Immature natural killer cell (primary cell): Measurements from ENCODE around the gene TMEM170A. TPM values are rescaled to one million over a fixed set of nuclear protein-coding genes. Genes with fewer than 3 reads are reported as not detected.

ENCODE experiments used
- DNase-seq, 3 donors: peaks; one replicate each; pipeline ENCODE4 v3.0.0; 2022; ENCODE audit warnings: mixed read lengths in 1 of 3
- H3K27ac Mint-ChIP-seq, 6 donors: one replicate each; pipeline ENCODE4 v1.8.0; 2020; ENCODE audit warnings: mixed read lengths in 6 of 6, mild to moderate bottlenecking in 5 of 6, inconsistent platforms in 4 of 6, moderate library complexity in 3 of 6
- H3K27me3 Mint-ChIP-seq, 3 donors: one replicate each; pipeline ENCODE4 v1.8.0; 2020 to 2021; ENCODE audit warnings: low read depth in 3 of 3, mild to moderate bottlenecking in 3 of 3, mixed read lengths in 3 of 3, moderate library complexity in 3 of 3, inconsistent platforms in 1 of 3
- H3K36me3 Mint-ChIP-seq, 3 donors: one replicate each; pipeline ENCODE4 v1.8.0; 2020; ENCODE audit warnings: mixed read lengths in 3 of 3, inconsistent platforms in 2 of 3, mild to moderate bottlenecking in 2 of 3
- H3K4me1 Mint-ChIP-seq, 2 donors: one replicate each; pipeline ENCODE4 v1.8.0; 2020; ENCODE audit warnings: inconsistent platforms in 2 of 2, mild to moderate bottlenecking in 2 of 2, mixed read lengths in 2 of 2, moderate library complexity in 1 of 2
- H3K4me3 Mint-ChIP-seq, 5 donors: one replicate each; pipeline ENCODE4 v1.8.0; 2020; ENCODE audit warnings: mild to moderate bottlenecking in 5 of 5, mixed read lengths in 5 of 5, inconsistent platforms in 3 of 5, moderate library complexity in 3 of 5
- H3K9me3 Mint-ChIP-seq, 6 donors: one replicate each; pipeline ENCODE4 v1.8.0; 2020; ENCODE audit warnings: mild to moderate bottlenecking in 6 of 6, mixed read lengths in 6 of 6, inconsistent platforms in 4 of 6, moderate library complexity in 3 of 6
- polyA plus RNA-seq, 3 donors: library from polyadenylated mRNA; unstranded; fragments of 300-500 nt; fragmentation: Illumina TruSeq; gene quantifications; one replicate each; pipeline ENCODE4 v1.2.3, GENCODE V29; 2021

The TMEM170A gene
- polyA plus RNA-seq, 3 donors from 2014 or later, result 20.0 to 29.5 (median 29.2) TPM

GRCh38 chr16:75488322-75488721 lies 23.8 kb upstream of the TMEM170A start:
- peak overlapping the region in 1 of 6 donors; percentile 67 for H3K27ac Mint-ChIP-seq
- H3K9me3 Mint-ChIP-seq, result peaks cover 0 to 2% (median 0%) of the 10 kb centered on the region in 6 donors
- no peak overlapping the region for H3K4me3 Mint-ChIP-seq
- no peaks in the 10 kb centered on the region for H3K36me3 Mint-ChIP-seq
- H3K27me3 Mint-ChIP-seq, result peaks cover 0 to 17% (median 6%) of the 10 kb centered on the region in 3 donors
- DNase-seq, result no peak
- peaks cover 0 to 1% of the 10 kb centered on the region in 2 donors for H3K4me1 Mint-ChIP-seq

- peaks cover 0 to 2% (median 0%) of the 10 kb centered on the region in 6 donors for H3K9me3 Mint-ChIP-seq
- no peak overlapping the region for H3K4me3 Mint-ChIP-seq
- no peaks in the 10 kb centered on the region for H3K36me3 Mint-ChIP-seq
- no peak for DNase-seq
- peaks cover 0 to 1% of the 10 kb centered on the region in 2 donors for H3K4me1 Mint-ChIP-seq
- peaks cover 0 to 15% (median 6%) of the 10 kb centered on the region in 3 donors for H3K27me3 Mint-ChIP-seq
- H3K27ac Mint-ChIP-seq, result no peak overlapping the region
Observed at GRCh38 chr16:75486676-75487313, 22.3 kb upstream of the TMEM170A start.

- no peak overlapping the region for H3K4me3 Mint-ChIP-seq
- H3K36me3 Mint-ChIP-seq, result no peaks in the 10 kb centered on the region
- DNase-seq, result no peak
- H3K27me3 Mint-ChIP-seq, result peaks cover under 1 to 18% (median 8%) of the 10 kb centered on the region in 3 donors
- H3K27ac Mint-ChIP-seq, result no peak overlapping the region
- H3K4me1 Mint-ChIP-seq, result peaks cover 0 to 1% of the 10 kb centered on the region in 2 donors
- H3K9me3 Mint-ChIP-seq, result peaks cover 0 to 2% (median 0%) of the 10 kb centered on the region in 6 donors
Observed at GRCh38 chr16:75486014-75486675, 21.7 kb upstream of the TMEM170A start.

GRCh38 chr16:75485230-75486013 lies 20.9 kb upstream of the TMEM170A start:
- Mint-ChIP-seq H3K27me3 (peaks cover 2 to 18% (median 8%) of the 10 kb centered on the region in 3 donors), H3K27ac (no peak overlapping the region), H3K36me3 (no peaks in the 10 kb centered on the region), H3K9me3 (peaks cover 0 to 2% (median 0%) of the 10 kb centered on the region in 6 donors), H3K4me1 (peaks cover 0 to 1% of the 10 kb centered on the region in 2 donors), H3K4me3 (no peak overlapping the region)
- DNase-seq, result no peak

- H3K27ac Mint-ChIP-seq, result no peak overlapping the region
- peaks cover 0 to 1% of the 10 kb centered on the region in 2 donors for H3K4me1 Mint-ChIP-seq
- no peaks in the 10 kb centered on the region for H3K36me3 Mint-ChIP-seq
- H3K9me3 Mint-ChIP-seq, result no peaks in the 10 kb centered on the region
- no peak for DNase-seq
- H3K27me3 Mint-ChIP-seq, result peaks cover 2 to 18% (median 8%) of the 10 kb centered on the region in 3 donors
- H3K4me3 Mint-ChIP-seq, result no peak overlapping the region
Observed at GRCh38 chr16:75483222-75483621, 18.7 kb upstream of the TMEM170A start.

- no peak overlapping the region for H3K4me3 Mint-ChIP-seq
- no peak overlapping the region for H3K27ac Mint-ChIP-seq
- no peaks in the 10 kb centered on the region for H3K36me3 Mint-ChIP-seq
- no peak for DNase-seq
- H3K9me3 Mint-ChIP-seq, result no peaks in the 10 kb centered on the region
- peaks cover 0 to 1% of the 10 kb centered on the region in 2 donors for H3K4me1 Mint-ChIP-seq
- H3K27me3 Mint-ChIP-seq, result peaks cover 2 to 14% (median 6%) of the 10 kb centered on the region in 3 donors
Observed at GRCh38 chr16:75482434-75483205, 18.1 kb upstream of the TMEM170A start.

GRCh38 chr16:75481475-75481874 lies 17.0 kb upstream of the TMEM170A start:
- Mint-ChIP-seq H3K27ac (no peak overlapping the region), H3K9me3 (no peaks in the 10 kb centered on the region), H3K36me3 (no peaks in the 10 kb centered on the region), H3K4me1 (peaks cover 0 to 1% of the 10 kb centered on the region in 2 donors), H3K4me3 (no peak overlapping the region), H3K27me3 (peaks cover 2 to 10% (median 4%) of the 10 kb centered on the region in 3 donors)
- no peak for DNase-seq

GRCh38 chr16:75479421-75479990 lies 15.0 kb upstream of the TMEM170A start:
- H3K9me3 Mint-ChIP-seq, result no peaks in the 10 kb centered on the region
- DNase-seq, result no peak
- H3K4me1 Mint-ChIP-seq, result no peaks in the 10 kb centered on the region
- no peak overlapping the region for H3K4me3 Mint-ChIP-seq
- no peak overlapping the region for H3K27ac Mint-ChIP-seq
- H3K36me3 Mint-ChIP-seq, result no peaks in the 10 kb centered on the region
- H3K27me3 Mint-ChIP-seq, result peaks cover 2 to 5% (median 2%) of the 10 kb centered on the region in 3 donors

- Mint-ChIP-seq H3K36me3 (no peaks in the 10 kb centered on the region), H3K4me1 (no peaks in the 10 kb centered on the region), H3K4me3 (no peak overlapping the region), H3K27ac (no peak overlapping the region), H3K9me3 (no peaks in the 10 kb centered on the region), H3K27me3 (peaks cover 2 to 5% (median 2%) of the 10 kb centered on the region in 3 donors)
- no peak for DNase-seq
Observed at GRCh38 chr16:75478480-75479345, 14.2 kb upstream of the TMEM170A start.

GRCh38 chr16:75477680-75478473 lies 13.4 kb upstream of the TMEM170A start:
- Mint-ChIP-seq H3K9me3 (no peaks in the 10 kb centered on the region), H3K4me1 (no peaks in the 10 kb centered on the region), H3K4me3 (no peak overlapping the region), H3K27me3 (peaks cover 2 to 5% (median 3%) of the 10 kb centered on the region in 3 donors), H3K36me3 (no peaks in the 10 kb centered on the region), H3K27ac (no peak overlapping the region)
- DNase-seq, result no peak

- no peak overlapping the region for H3K4me3 Mint-ChIP-seq
- no peaks in the 10 kb centered on the region for H3K9me3 Mint-ChIP-seq
- H3K27ac Mint-ChIP-seq, result no peak overlapping the region
- peaks cover 0 to 2% of the 10 kb centered on the region in 2 donors for H3K4me1 Mint-ChIP-seq
- no peaks in the 10 kb centered on the region for H3K36me3 Mint-ChIP-seq
- no peak for DNase-seq
- peaks cover 2 to 5% (median 3%) of the 10 kb centered on the region in 3 donors for H3K27me3 Mint-ChIP-seq
Observed at GRCh38 chr16:75476817-75477216, 12.3 kb upstream of the TMEM170A start.

GRCh38 chr16:75475420-75475847 lies 10.9 kb upstream of the TMEM170A start:
- Mint-ChIP-seq H3K27me3 (peaks cover 0 to 3% (median 2%) of the 10 kb centered on the region in 3 donors), H3K27ac (no peak overlapping the region), H3K36me3 (no peaks in the 10 kb centered on the region), H3K4me3 (no peak overlapping the region), H3K9me3 (no peaks in the 10 kb centered on the region), H3K4me1 (peaks cover 0 to 5% of the 10 kb centered on the region in 2 donors)
- no peak for DNase-seq
